Eye (tissue), 1 donor: ENCODE results near the gene DIS3L2.

Experiments
- DNase-seq: peaks from one replicate; pipeline ENCODE4 v3.0.0-alpha.2; 2015

DIS3L2 gene

GRCh38 chr2:231957913-231958763, 3.4 kb upstream of the DIS3L2 start:
- DNase-seq, result no peak

GRCh38 chr2:231960810-231961348, 634 bp upstream of the DIS3L2 start:
- no peak for DNase-seq

GRCh38 chr2:231965102-231965501, 3.6 kb downstream of the DIS3L2 start:
- no peak for DNase-seq

- DNase-seq, result no peak
Observed at GRCh38 chr2:231966886-231967285, 5.4 kb downstream of the DIS3L2 start.

- no peak for DNase-seq
Observed at GRCh38 chr2:231968820-231969219, 7.3 kb downstream of the DIS3L2 start.

GRCh38 chr2:231970461-231970860, 8.9 kb downstream of the DIS3L2 start:
- DNase-seq, result no peak

GRCh38 chr2:231975001-231975400, 13.5 kb downstream of the DIS3L2 start:
- DNase-seq, result no peak

- DNase-seq, result no peak
Observed at GRCh38 chr2:231977430-231977829, 15.9 kb downstream of the DIS3L2 start.

- DNase-seq, result no peak
Observed at GRCh38 chr2:231984992-231985391, 23.5 kb downstream of the DIS3L2 start.

GRCh38 chr2:231985823-231986261, 24.3 kb downstream of the DIS3L2 start:
- DNase-seq, result no peak

- DNase-seq, result peak; percentile 69
Observed at GRCh38 chr2:231987124-231987727, 25.7 kb downstream of the DIS3L2 start.

GRCh38 chr2:231988179-231988866, 26.8 kb downstream of the DIS3L2 start:
- no peak for DNase-seq

- DNase-seq, result no peak
Observed at GRCh38 chr2:231991664-231992063, 30.2 kb downstream of the DIS3L2 start.

- no peak for DNase-seq
Observed at GRCh38 chr2:231992888-231993287, 31.4 kb downstream of the DIS3L2 start.

- DNase-seq, result no peak
Observed at GRCh38 chr2:231996797-231997540, 35.5 kb downstream of the DIS3L2 start.

GRCh38 chr2:231998046-231998445, 36.5 kb downstream of the DIS3L2 start:
- DNase-seq, result no peak

GRCh38 chr2:232000439-232000838, 38.9 kb downstream of the DIS3L2 start:
- no peak for DNase-seq

- DNase-seq, result no peak
Observed at GRCh38 chr2:232001073-232001472, 39.6 kb downstream of the DIS3L2 start.

GRCh38 chr2:232006253-232006652, 44.7 kb downstream of the DIS3L2 start:
- DNase-seq, result no peak

- DNase-seq, result no peak
Observed at GRCh38 chr2:232008907-232009638, 47.6 kb downstream of the DIS3L2 start.

GRCh38 chr2:232009639-232010274, 48.2 kb downstream of the DIS3L2 start:
- no peak for DNase-seq
